Heart left ventricle (tissue), 16 donors: ENCODE data around the gene PTBP3. TPM values are rescaled to one million over a fixed set of nuclear protein-coding genes. Genes with fewer than 3 reads are reported as not detected.

Source experiments
- ATAC-seq, 4 donors: fragments of 200-7000 bp; cut with Tn5 transposase; one replicate each; pipeline ENCODE4 v1.9.1; 2020 to 2022; ENCODE audit warnings: moderate library complexity in 4 of 4, mild to moderate bottlenecking in 3 of 4, moderate number of reproducible peaks in 1 of 4
- DNase-seq, 5 donors: peaks; one replicate each; pipeline ENCODE4 v3.0.0-alpha.2; 2020
- H3K27ac ChIP-seq, 12 donors: fragments of 200-600 bp; sonication (generic) in 4 of 12; one replicate each; pipeline versions ENCODE4 v1.5.0 to v1.8.0; 2016 to 2022; ENCODE audit warnings: mild to moderate bottlenecking in 2 of 12
- H3K27me3 ChIP-seq, 9 donors: fragments of 200-600 bp; sonication (generic) in 2 of 9; one replicate each; pipeline versions ENCODE4 v1.5.1 to v1.8.0; 2016 to 2022; ENCODE audit warnings: mild to moderate bottlenecking in 3 of 9
- H3K36me3 ChIP-seq, 9 donors: fragments of 200-600 bp; sonication (generic) in 2 of 9; one replicate each; pipeline versions ENCODE4 v1.5.0 to v1.8.0; 2018 to 2022; ENCODE audit warnings: mild to moderate bottlenecking in 2 of 9
- H3K4me1 ChIP-seq, 12 donors: fragments of 200-600 bp; sonication (generic) in 4 of 12; one replicate each; pipeline versions ENCODE4 v1.5.0 to v1.8.0; 2016 to 2022; ENCODE audit warnings: mild to moderate bottlenecking in 3 of 12
- H3K4me3 ChIP-seq, 12 donors: fragments of 200-600 bp; sonication (generic) in 4 of 12; one replicate each; pipeline versions ENCODE4 v1.5.0 to v1.8.0; 2017 to 2022; ENCODE audit warnings: mild to moderate bottlenecking in 9 of 12, moderate library complexity in 4 of 12
- H3K9me3 ChIP-seq, 12 donors: fragments of 200-600 bp; sonication (generic) in 4 of 12; one replicate each; pipeline versions ENCODE4 v1.5.0 to v1.8.0; 2016 to 2022; ENCODE audit warnings: mild to moderate bottlenecking in 1 of 12
- CTCF ChIP-seq, 12 donors: fragments of 200-600 bp; sonication (generic) in 4 of 12; IDR thresholded peaks; one replicate each; pipeline versions ENCODE4 v1.5.0 to v1.8.0; 2018 to 2022; ENCODE audit warnings: antibody characterized with exemption in 12 of 12, mild to moderate bottlenecking in 5 of 12
- POLR2A ChIP-seq, 2 donors: fragments of 450-650 bp; IDR thresholded peaks; one replicate each; pipeline ENCODE4 v1.6.1; 2017; ENCODE audit warnings: antibody characterized with exemption in 2 of 2, mild to moderate bottlenecking in 2 of 2, moderate library complexity in 2 of 2
- WGBS, 4 donors: extraction: QIAGEN DNeasy Blood & Tissue Kit in 2 of 4; methylation state at CpG; one replicate each; pipeline versions ENCODE4 v1.1.5 to v1.1.7; 2013 to 2018; 5-methylcytosine and 5-hydroxymethylcytosine counted together
- intact Hi-C, 10 donors: fragments of 100-400 bp; cut with DNase I; formaldehyde crosslinking; loops; one replicate each; pipeline versions ENCODE4 v1.11.1 to v1.14.2; 2022
- polyA plus RNA-seq, 2 donors: library from polyadenylated mRNA; stranded (reverse); fragments of 200-250 nt; gene quantifications; one replicate each; pipeline ENCODE4 v1.2.3, GENCODE V29; 2013
- total RNA-seq, 9 donors: library from RNA; depleted of rRNA in 2 of 9; stranded (reverse); fragments of >200 nt in 2 of 9; fragmentation: NEBNext Ultra II Directional in 3 of 9; extraction: Animal tissue kit (Norgen Biotek cat#: 25700) in 3 of 9; gene quantifications; one replicate each; pipeline versions ENCODE4 v1.1.0 to v1.2.4, GENCODE V29; 2016 to 2023
- donor health status: ischemic (EF 13 %, LVEDD 7.1; RV severe dilation, severe dysfunction).
- donor health status: healthy with polysubstance abuse.
- donor health status: DM: no; HTN: yes; CAD: no.
- donor health status: DM: no; HTN: no; CAD: no.
- donor health status: ischemic (EF 25% LVEDD 6.9; RV normal size, moderate dysfunction).
- donor health status: ischemic (EF 25% LVEDD 5.7; RV mildly dilated, moderate dysfunction).
- donor health status: healthy.
- donor health status: DM: yes; HTN: yes; CAD: no.
- donor health status: ischemic (EF 35%, LVEDD 5.7; RV mildly dilated, moderate dysfunction).
- donor health status: nonischemic (EF 11% LVEDD 7.7; RV severe dilation, severe dysfunction).
- donor health status: DM: yes; HTN: yes; CAD: no.
- donor health status: PGD.
- donor health status: ischemic (EF 29% LVEDD 5.4; RV normal size, mild dysfunction).
- donor health status: nonischemic (EF 23%, LVEDD 6.1; RV moderate dilation, normal function).

The PTBP3 gene
- total and polyA plus RNA-seq, 11 donors, result 2.8 to 49.0 (median 13.7) TPM

GRCh38 chr9:112184946-112185345 is 148.5 kb downstream of the PTBP3 start:
- H3K27ac ChIP-seq, result no peak overlapping the region
- H3K27me3 ChIP-seq, result no peaks in the 10 kb centered on the region
- DNase-seq (no peak), ATAC-seq (no peak)
- WGBS, 4 donors, result 86 to 96% (median 91%) methylated on average over 2 of the region's 2 CpGs
- no peak for TF ChIP-seq POLR2A (IDR thresholded peaks at IDR 0.05)
- no peak for TF ChIP-seq CTCF (IDR thresholded peaks at IDR 0.05)
- intact Hi-C loops, result no loop called here
- no peaks in the 10 kb centered on the region for H3K36me3 ChIP-seq
- H3K9me3 ChIP-seq, result no peaks in the 10 kb centered on the region
- H3K4me1 ChIP-seq, result peaks cover 0 to 15% (median 7%) of the 10 kb centered on the region in 12 donors
- no peak overlapping the region for H3K4me3 ChIP-seq

GRCh38 chr9:112184221-112184620 is 149.2 kb downstream of the PTBP3 start:
- ATAC-seq (no peak), DNase-seq (no peak)
- Histone ChIP-seq H3K27me3 (no peaks in the 10 kb centered on the region), H3K4me1 (peaks cover 0 to 19% (median 9%) of the 10 kb centered on the region in 12 donors), H3K36me3 (no peaks in the 10 kb centered on the region), H3K27ac (no peak overlapping the region), H3K4me3 (no peak overlapping the region), H3K9me3 (no peaks in the 10 kb centered on the region)
- WGBS, 4 donors, result 79 to 91% (median 83%) methylated on average over 3 of the region's 3 CpGs
- TF ChIP-seq POLR2A (IDR thresholded peaks at IDR 0.05) (no peak), CTCF (IDR thresholded peaks at IDR 0.05) (no peak)
- intact Hi-C loops, result no loop called here

- ATAC-seq, result no peak
- 47 to 64% (median 48%) methylated on average over 3 of the region's 3 CpGs for WGBS, 4 donors
- H3K4me3 ChIP-seq, result no peak overlapping the region
Observed at GRCh38 chr9:112180387-112180881, 153.0 kb downstream of the PTBP3 start.

GRCh38 chr9:112179816-112180215 is 153.6 kb downstream of the PTBP3 start:
- 66 to 78% (median 74%) methylated on average over 4 of the region's 4 CpGs for WGBS, 4 donors
- no peaks in the 10 kb centered on the region for H3K27me3 ChIP-seq
- TF ChIP-seq POLR2A (IDR thresholded peaks at IDR 0.05), result no peak

More at GRCh38 chr9:112180387-112180881, 153.0 kb downstream of the PTBP3 start:
- no peak for DNase-seq
- Histone ChIP-seq H3K4me1 (peaks cover 0 to 43% (median 10%) of the 10 kb centered on the region in 12 donors), H3K36me3 (no peaks in the 10 kb centered on the region), H3K9me3 (no peaks in the 10 kb centered on the region), H3K27ac (peak overlapping the region in 2 of 12 donors; percentile 24 to 60), H3K27me3 (no peaks in the 10 kb centered on the region)
- intact Hi-C loops, result no loop called here
- TF ChIP-seq POLR2A (IDR thresholded peaks at IDR 0.05) (no peak), CTCF (IDR thresholded peaks at IDR 0.05) (no peak)

More at GRCh38 chr9:112179816-112180215, 153.6 kb downstream of the PTBP3 start:
- Histone ChIP-seq H3K4me1 (peaks cover 0 to 46% (median 10%) of the 10 kb centered on the region in 12 donors), H3K4me3 (no peak overlapping the region), H3K9me3 (no peaks in the 10 kb centered on the region), H3K27ac (peak overlapping the region in 2 of 12 donors; percentile 24 to 38), H3K36me3 (no peaks in the 10 kb centered on the region)
- no peak for ATAC-seq
- no peak for DNase-seq
- intact Hi-C loops, result loop anchor here in 3 of 10 donors (5.0 to 10.0 kb wide), 4 partner anchors 55 to 155 kb away; partner anchors contain the start of gene PTBP3 (in 2 of the 3)
